Endodermal cell (in vitro differentiated cells): ENCODE measurements around the gene HMGN3. TPM values are rescaled to one million over a fixed set of nuclear protein-coding genes. Genes with fewer than 3 reads are reported as not detected.

ENCODE experiments used
- DNase-seq: peaks from one replicate; pipeline ENCODE4 v3.0.0-alpha.2; 2017
- H3K27ac ChIP-seq: 2 replicates; pipeline ENCODE4 v1.5.1; 2013; ENCODE audit warnings: mild to moderate bottlenecking, low read depth, low read length, moderate library complexity
- H3K27me3 ChIP-seq: 2 replicates; pipeline ENCODE4 v1.6.1; 2013; ENCODE audit warnings: mild to moderate bottlenecking, low read length, moderate library complexity; ENCODE audit not compliant: insufficient read depth, control insufficient read depth, poor library complexity, severe bottlenecking
- H3K36me3 ChIP-seq: 2 replicates; pipeline ENCODE4 v1.7.0; 2013; ENCODE audit warnings: mild to moderate bottlenecking, low read length, moderate library complexity; ENCODE audit not compliant: control insufficient read depth, insufficient read depth
- H3K4me1 ChIP-seq: one replicate; pipeline ENCODE4 v1.7.0; 2013; ENCODE audit warnings: low read length; ENCODE audit not compliant: control insufficient read depth, insufficient read depth
- H3K4me3 ChIP-seq: 2 replicates; pipeline ENCODE4 v1.5.1; 2013; ENCODE audit warnings: mild to moderate bottlenecking, low read length, moderate library complexity
- H3K9ac ChIP-seq: 2 replicates; pipeline ENCODE4 v1.6.1; 2013; ENCODE audit warnings: mild to moderate bottlenecking, low read length, moderate library complexity; ENCODE audit not compliant: poor library complexity, severe bottlenecking; ENCODE audit errors: extremely low read depth
- H3K9me3 ChIP-seq: 2 replicates; pipeline ENCODE4 v1.6.1; 2013; ENCODE audit warnings: mild to moderate bottlenecking, low read length, moderate library complexity; ENCODE audit not compliant: control insufficient read depth
- H3K27ac Mint-ChIP-seq: 2 replicates; pipeline ENCODE4 v1.8.0; 2020; ENCODE audit warnings: mixed read lengths
- H3K27me3 Mint-ChIP-seq: 2 replicates; pipeline ENCODE4 v1.8.0; 2021; ENCODE audit warnings: mild to moderate bottlenecking, mixed read lengths; ENCODE audit not compliant: insufficient read depth
- H3K36me3 Mint-ChIP-seq: 2 replicates; pipeline ENCODE4 v1.8.0; 2020; ENCODE audit warnings: low read depth, mixed read lengths
- H3K4me1 Mint-ChIP-seq: 2 replicates; pipeline ENCODE4 v1.8.0; 2020; ENCODE audit warnings: mixed read lengths
- H3K4me3 Mint-ChIP-seq: 2 replicates; pipeline ENCODE4 v1.8.0; 2020; ENCODE audit warnings: mild to moderate bottlenecking, moderate library complexity, mixed read lengths
- H3K9me3 Mint-ChIP-seq: 2 replicates; pipeline ENCODE4 v1.8.0; 2020; ENCODE audit warnings: mild to moderate bottlenecking, mixed read lengths
- WGBS, 2 experiments: methylation state at CpG; one replicate each; pipeline versions ENCODE4 v1.1.5 to v1.1.7; 2013; ENCODE audit warnings: missing lambda C conversion rate in 2 of 2, mixed read lengths in 1 of 2; ENCODE audit not compliant: insufficient coverage in 1 of 2, insufficient read length in 1 of 2; 5-methylcytosine and 5-hydroxymethylcytosine counted together
- total RNA-seq, 2 donors: library from RNA; stranded (reverse); fragmentation: NEBNext Ultra II Directional in 1 of 2; extraction: Animal tissue kit (Norgen Biotek cat#: 25700) in 1 of 2; gene quantifications; 2 replicates in 1 of 2; 3 replicates in 1 of 2; pipeline ENCODE4 v1.2.1, GENCODE V29; 2021
- TF ChIP-seq, protein P1 (sequence below): fragments of 200-600 bp; sonication (generic); conservative IDR thresholded peaks from 2 replicates; pipeline ENCODE4 v1.5.0; 2021; ENCODE audit warnings: antibody characterized with exemption, mild to moderate bottlenecking

The HMGN3 gene
- total RNA-seq, 2 donors from 2014 or later = 139 to 157 TPM

DNA sequence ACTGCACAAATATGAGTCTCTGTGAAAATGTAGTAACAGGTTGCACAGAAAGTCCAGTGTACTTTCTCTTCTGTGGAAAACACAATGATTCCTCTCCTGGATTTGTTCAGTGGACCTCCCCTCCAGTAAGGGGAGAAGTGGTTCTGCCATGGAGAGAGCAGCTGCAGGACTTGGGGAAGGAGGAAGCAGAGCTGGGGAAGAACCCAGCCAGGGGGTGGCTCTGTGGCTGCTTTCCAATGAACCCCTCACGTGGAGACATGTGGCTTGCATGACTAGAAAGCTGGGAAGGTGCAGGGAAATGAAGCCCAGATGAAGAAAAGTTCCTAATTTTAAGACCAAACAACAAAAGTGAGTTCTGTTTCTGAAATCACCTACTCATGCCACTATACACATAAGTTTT is 31.9 kb downstream of the HMGN3 start:
- Mint-ChIP-seq H3K27me3 (no peaks in the 10 kb centered on the region), H3K36me3 (peaks cover 50% of the 10 kb centered on the region), H3K4me3 (no peak overlapping the region), H3K27ac (no peak overlapping the region), H3K9me3 (no peaks in the 10 kb centered on the region), H3K4me1 (no peaks in the 10 kb centered on the region)
- Histone ChIP-seq H3K4me1 (no peaks in the 10 kb centered on the region), H3K27me3 (no peaks in the 10 kb centered on the region), H3K9me3 (no peaks in the 10 kb centered on the region), H3K4me3 (no peak overlapping the region), H3K27ac (no peak overlapping the region), H3K36me3 (peaks cover 60% of the 10 kb centered on the region), H3K9ac (no peak overlapping the region)
- WGBS, 2 experiments = 100% methylated on average over 1 of the region's 1 CpG; no CpG with 5 or more reads in 1 of the 2 experiments
- TF ChIP-seq, protein P1, sequence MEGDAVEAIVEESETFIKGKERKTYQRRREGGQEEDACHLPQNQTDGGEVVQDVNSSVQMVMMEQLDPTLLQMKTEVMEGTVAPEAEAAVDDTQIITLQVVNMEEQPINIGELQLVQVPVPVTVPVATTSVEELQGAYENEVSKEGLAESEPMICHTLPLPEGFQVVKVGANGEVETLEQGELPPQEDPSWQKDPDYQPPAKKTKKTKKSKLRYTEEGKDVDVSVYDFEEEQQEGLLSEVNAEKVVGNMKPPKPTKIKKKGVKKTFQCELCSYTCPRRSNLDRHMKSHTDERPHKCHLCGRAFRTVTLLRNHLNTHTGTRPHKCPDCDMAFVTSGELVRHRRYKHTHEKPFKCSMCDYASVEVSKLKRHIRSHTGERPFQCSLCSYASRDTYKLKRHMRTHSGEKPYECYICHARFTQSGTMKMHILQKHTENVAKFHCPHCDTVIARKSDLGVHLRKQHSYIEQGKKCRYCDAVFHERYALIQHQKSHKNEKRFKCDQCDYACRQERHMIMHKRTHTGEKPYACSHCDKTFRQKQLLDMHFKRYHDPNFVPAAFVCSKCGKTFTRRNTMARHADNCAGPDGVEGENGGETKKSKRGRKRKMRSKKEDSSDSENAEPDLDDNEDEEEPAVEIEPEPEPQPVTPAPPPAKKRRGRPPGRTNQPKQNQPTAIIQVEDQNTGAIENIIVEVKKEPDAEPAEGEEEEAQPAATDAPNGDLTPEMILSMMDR = no peak
- DNase-seq = no peak

DNA sequence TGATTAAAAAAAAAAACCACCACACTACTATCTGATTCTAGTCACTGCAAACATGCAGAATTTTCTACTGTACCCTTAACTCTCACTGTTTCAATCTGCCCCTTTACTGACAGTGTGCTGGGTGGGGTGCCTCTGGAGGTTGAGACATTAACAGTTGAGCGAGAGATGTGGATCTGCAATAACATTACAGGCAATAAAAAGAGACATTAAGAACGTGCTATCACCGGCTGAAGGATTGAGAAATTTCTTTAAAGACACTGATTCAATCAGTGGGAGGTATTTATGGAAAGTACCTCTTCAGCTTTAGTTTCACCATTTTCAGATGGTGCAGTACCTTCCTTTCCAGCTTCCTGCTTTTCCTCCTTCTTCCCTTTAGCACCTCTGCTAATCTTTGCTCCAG is 32.5 kb downstream of the HMGN3 start:
- TF ChIP-seq, protein P1 = no peak
- peaks cover 45% of the 10 kb centered on the region for H3K36me3 Mint-ChIP-seq
- H3K27me3 ChIP-seq = no peaks in the 10 kb centered on the region
- WGBS, 2 experiments = 89 to 91% methylated on average over 3 of the region's 3 CpGs
- H3K4me1 ChIP-seq = no peaks in the 10 kb centered on the region
- no peak overlapping the region for H3K9ac ChIP-seq
- H3K27ac ChIP-seq = no peak overlapping the region
- peak overlapping the region; percentile 23 for H3K27ac Mint-ChIP-seq
- H3K4me3 Mint-ChIP-seq = no peak overlapping the region
- H3K4me1 Mint-ChIP-seq = no peaks in the 10 kb centered on the region
- H3K9me3 Mint-ChIP-seq = no peaks in the 10 kb centered on the region
- no peaks in the 10 kb centered on the region for H3K9me3 ChIP-seq
- DNase-seq = no peak
- peaks cover 54% of the 10 kb centered on the region for H3K36me3 ChIP-seq
- H3K4me3 ChIP-seq = no peak overlapping the region
- no peaks in the 10 kb centered on the region for H3K27me3 Mint-ChIP-seq

DNA sequence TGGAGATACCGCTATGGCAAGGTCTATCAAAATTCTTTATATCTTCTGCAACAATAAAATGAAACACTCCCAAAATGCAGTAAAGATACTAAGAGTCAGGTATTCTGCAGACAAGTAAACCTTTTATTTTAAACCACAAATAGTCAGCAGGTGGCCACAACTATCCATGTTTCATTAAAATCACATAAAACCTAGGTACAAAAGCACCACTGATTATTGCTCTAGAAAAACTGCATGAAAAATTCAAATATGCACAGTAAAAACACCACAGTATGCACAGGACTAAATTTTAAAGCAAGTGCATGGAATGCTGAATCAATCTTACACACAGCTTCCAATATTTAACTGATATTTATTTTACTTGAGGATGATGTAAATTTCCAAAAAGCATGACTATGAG is 33.3 kb downstream of the HMGN3 start:
- no peaks in the 10 kb centered on the region for H3K4me1 Mint-ChIP-seq
- TF ChIP-seq, protein P1 = no peak
- no peaks in the 10 kb centered on the region for H3K27me3 Mint-ChIP-seq
- Histone ChIP-seq H3K27ac (no peak overlapping the region), H3K36me3 (peaks cover 46% of the 10 kb centered on the region), H3K4me1 (no peaks in the 10 kb centered on the region), H3K27me3 (no peaks in the 10 kb centered on the region), H3K4me3 (no peak overlapping the region), H3K9me3 (no peaks in the 10 kb centered on the region), H3K9ac (no peak overlapping the region)
- H3K4me3 Mint-ChIP-seq = no peak overlapping the region
- H3K36me3 Mint-ChIP-seq = peaks cover 36% of the 10 kb centered on the region
- no peaks in the 10 kb centered on the region for H3K9me3 Mint-ChIP-seq
- H3K27ac Mint-ChIP-seq = no peak overlapping the region
- no peak for DNase-seq
- 90% methylated on average over 1 of the region's 1 CpG; no CpG with 5 or more reads in 1 of the 2 experiments for WGBS, 2 experiments
